WTC11 (cell line): ENCODE data around the gene SLC9A9. TPM values are rescaled to one million over a fixed set of nuclear protein-coding genes. Genes with fewer than 3 reads are reported as not detected.

Experiments
- ATAC-seq: fragments of 200-7000 bp; cut with Tn5 transposase; 2 replicates; pipeline ENCODE4 v1.10.0; 2021; ENCODE audit warnings: mild to moderate bottlenecking, moderate library complexity
- CTCF ChIA-PET: fragments of 300-600 bp; sonication (Branson Sonifier 250); formaldehyde crosslinking; loops from one replicate; lab custom pipeline; 2021; ENCODE audit warnings: antibody characterized with exemption; lab: Charles Lee
- POLR2A ChIA-PET: fragments of 350-600 bp; sonication (Branson Sonifier 250); formaldehyde crosslinking; loops from one replicate; lab custom pipeline; 2021; ENCODE audit warnings: antibody characterized with exemption; lab: Charles Lee
- DNase-seq: peaks from one replicate; pipeline ENCODE4 v3.0.0; 2021; ENCODE audit warnings: low spot score
- H3K27ac Mint-ChIP-seq: 2 replicates; pipeline ENCODE4 v1.8.0; 2021; ENCODE audit warnings: mixed read lengths
- H3K27me3 Mint-ChIP-seq: 2 replicates; pipeline ENCODE4 v1.8.0; 2021; ENCODE audit warnings: low read depth, mild to moderate bottlenecking, moderate library complexity, mixed read lengths
- H3K36me3 Mint-ChIP-seq: 2 replicates; pipeline ENCODE4 v1.8.0; 2021; ENCODE audit warnings: mixed read lengths
- H3K4me1 Mint-ChIP-seq: 2 replicates; pipeline ENCODE4 v1.8.0; 2022; ENCODE audit warnings: mixed read lengths
- H3K4me3 Mint-ChIP-seq: 2 replicates; pipeline ENCODE4 v1.8.0; 2021; ENCODE audit warnings: mild to moderate bottlenecking, moderate library complexity, mixed read lengths
- H3K9me3 Mint-ChIP-seq: 2 replicates; pipeline ENCODE4 v1.8.0; 2021; ENCODE audit warnings: mixed read lengths
- CREM ChIP-seq: sonication (generic); formaldehyde crosslinking; IDR thresholded peaks from 2 replicates; pipeline ENCODE4 v1.8.1; 2022; ENCODE audit warnings: mild to moderate bottlenecking, missing genetic modification reagents, moderate library complexity
- ESRRA ChIP-seq: sonication (generic); formaldehyde crosslinking; IDR thresholded peaks from 2 replicates; pipeline ENCODE4 v1.8.1; 2022; ENCODE audit warnings: mild to moderate bottlenecking, missing genetic modification reagents, borderline replicate concordance
- GABPB1 ChIP-seq: sonication (generic); formaldehyde crosslinking; IDR thresholded peaks from 2 replicates; pipeline ENCODE4 v1.8.1; 2023; ENCODE audit warnings: mild to moderate bottlenecking, missing genetic modification reagents
- RORB ChIP-seq: fragments of 250-450 bp; sonication (Bioruptor Pico); IDR thresholded peaks from 2 replicates; pipeline ENCODE4 v1.9.0; 2021; ENCODE audit warnings: mild to moderate bottlenecking
- ZNF671 ChIP-seq: fragments of 250-450 bp; sonication (Bioruptor Pico); IDR thresholded peaks from 2 replicates; pipeline ENCODE4 v1.8.0; 2021; ENCODE audit warnings: mild to moderate bottlenecking
- total RNA-seq: library from RNA; stranded (reverse); gene quantifications from 3 replicates; pipeline ENCODE4 v1.2.3, GENCODE V29; 2021
- TF ChIP-seq, protein P1 (sequence below): sonication (generic); formaldehyde crosslinking; IDR thresholded peaks from 2 replicates; pipeline ENCODE4 v1.8.0; 2022; ENCODE audit warnings: missing genetic modification reagents
- TF ChIP-seq, protein P2 (sequence below): sonication (generic); formaldehyde crosslinking; IDR thresholded peaks from 2 replicates; pipeline ENCODE4 v1.8.1; 2022; ENCODE audit warnings: low read depth, missing genetic modification reagents, borderline replicate concordance
- TF ChIP-seq, protein P3 (sequence below): fragments of 250-450 bp; sonication (Bioruptor Pico); IDR thresholded peaks from 2 replicates; pipeline ENCODE4 v1.9.0; 2021; ENCODE audit warnings: mild to moderate bottlenecking
- TF ChIP-seq, protein P4 (sequence below): sonication (generic); formaldehyde crosslinking; IDR thresholded peaks from 2 replicates; pipeline ENCODE4 v1.8.1; 2022; ENCODE audit warnings: missing genetic modification reagents, borderline replicate concordance

The SLC9A9 gene
- total RNA-seq, 1 experiment from 2014 or later = 1.2 TPM

DNA sequence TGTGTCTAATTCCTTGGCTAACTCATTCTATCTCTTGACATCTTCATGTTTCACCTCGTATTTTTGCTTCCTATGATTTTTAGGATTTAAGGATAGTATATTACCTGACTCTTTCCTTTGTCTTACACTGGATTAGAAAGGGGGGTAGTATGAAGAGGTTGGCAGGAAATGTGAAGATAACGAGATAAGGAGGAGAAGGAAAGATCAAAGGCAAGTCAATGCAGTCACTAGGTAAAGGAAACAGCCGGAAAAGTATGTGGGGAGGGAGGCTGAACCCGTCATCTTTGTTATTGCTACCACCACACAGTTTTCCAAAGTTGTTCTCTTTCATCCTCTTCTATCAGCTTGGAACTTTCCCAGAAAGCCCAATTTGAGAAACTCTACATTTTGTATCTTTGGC is 90.6 kb downstream of the SLC9A9 start:
- no peak overlapping the region for H3K4me3 Mint-ChIP-seq
- TF ChIP-seq RORB (CRISPR knock-in tag) = no peak
- TF ChIP-seq, protein P1, sequence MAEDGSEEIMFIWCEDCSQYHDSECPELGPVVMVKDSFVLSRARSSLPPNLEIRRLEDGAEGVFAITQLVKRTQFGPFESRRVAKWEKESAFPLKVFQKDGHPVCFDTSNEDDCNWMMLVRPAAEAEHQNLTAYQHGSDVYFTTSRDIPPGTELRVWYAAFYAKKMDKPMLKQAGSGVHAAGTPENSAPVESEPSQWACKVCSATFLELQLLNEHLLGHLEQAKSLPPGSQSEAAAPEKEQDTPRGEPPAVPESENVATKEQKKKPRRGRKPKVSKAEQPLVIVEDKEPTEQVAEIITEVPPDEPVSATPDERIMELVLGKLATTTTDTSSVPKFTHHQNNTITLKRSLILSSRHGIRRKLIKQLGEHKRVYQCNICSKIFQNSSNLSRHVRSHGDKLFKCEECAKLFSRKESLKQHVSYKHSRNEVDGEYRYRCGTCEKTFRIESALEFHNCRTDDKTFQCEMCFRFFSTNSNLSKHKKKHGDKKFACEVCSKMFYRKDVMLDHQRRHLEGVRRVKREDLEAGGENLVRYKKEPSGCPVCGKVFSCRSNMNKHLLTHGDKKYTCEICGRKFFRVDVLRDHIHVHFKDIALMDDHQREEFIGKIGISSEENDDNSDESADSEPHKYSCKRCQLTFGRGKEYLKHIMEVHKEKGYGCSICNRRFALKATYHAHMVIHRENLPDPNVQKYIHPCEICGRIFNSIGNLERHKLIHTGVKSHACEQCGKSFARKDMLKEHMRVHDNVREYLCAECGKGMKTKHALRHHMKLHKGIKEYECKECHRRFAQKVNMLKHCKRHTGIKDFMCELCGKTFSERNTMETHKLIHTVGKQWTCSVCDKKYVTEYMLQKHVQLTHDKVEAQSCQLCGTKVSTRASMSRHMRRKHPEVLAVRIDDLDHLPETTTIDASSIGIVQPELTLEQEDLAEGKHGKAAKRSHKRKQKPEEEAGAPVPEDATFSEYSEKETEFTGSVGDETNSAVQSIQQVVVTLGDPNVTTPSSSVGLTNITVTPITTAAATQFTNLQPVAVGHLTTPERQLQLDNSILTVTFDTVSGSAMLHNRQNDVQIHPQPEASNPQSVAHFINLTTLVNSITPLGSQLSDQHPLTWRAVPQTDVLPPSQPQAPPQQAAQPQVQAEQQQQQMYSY = no peak
- DNase-seq (no peak), ATAC-seq (no peak)
- POLR2A ChIA-PET = no interaction called here
- CTCF ChIA-PET = no interaction called here
- peaks cover 2% of the 10 kb centered on the region; the same call in 1 of the 2 replicates for H3K4me1 Mint-ChIP-seq
- no peak overlapping the region for H3K27ac Mint-ChIP-seq
- peaks cover 5% of the 10 kb centered on the region; the same call in 1 of the 2 replicates for H3K9me3 Mint-ChIP-seq
- H3K27me3 Mint-ChIP-seq = no peaks in the 10 kb centered on the region
- peaks cover 2% of the 10 kb centered on the region; the same call in 1 of the 2 replicates for H3K36me3 Mint-ChIP-seq

DNA sequence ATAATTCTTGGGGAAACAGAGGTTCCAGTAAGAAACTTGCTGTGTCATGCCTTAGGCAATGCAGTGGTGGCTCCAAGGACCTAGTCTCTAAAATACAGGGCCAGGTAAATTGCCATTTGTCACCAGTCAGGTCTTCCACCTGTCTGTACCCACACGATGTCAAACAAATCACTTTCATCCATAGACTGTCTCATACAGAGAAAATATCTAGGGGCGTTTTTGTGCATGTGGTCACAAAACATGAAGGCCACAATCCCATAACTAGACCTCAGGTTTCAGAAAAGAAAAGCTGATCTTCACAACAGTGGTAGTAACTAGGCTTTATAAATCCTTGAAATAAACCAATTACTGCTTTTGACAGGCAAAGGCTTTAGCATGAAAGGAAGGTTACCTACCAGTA is 92.3 kb downstream of the SLC9A9 start:
- H3K4me1 Mint-ChIP-seq = peaks cover 3% of the 10 kb centered on the region; the same call in 1 of the 2 replicates
- no peak for ATAC-seq
- no peaks in the 10 kb centered on the region for H3K27me3 Mint-ChIP-seq
- no peak overlapping the region for H3K27ac Mint-ChIP-seq
- CTCF ChIA-PET = no interaction called here
- H3K4me3 Mint-ChIP-seq = no peak overlapping the region
- peaks cover 2% of the 10 kb centered on the region; the same call in 1 of the 2 replicates for H3K36me3 Mint-ChIP-seq
- POLR2A ChIA-PET = no interaction called here
- no peak for DNase-seq
- peaks cover 4% of the 10 kb centered on the region; the same call in 1 of the 2 replicates for H3K9me3 Mint-ChIP-seq
- TF ChIP-seq ZNF671 (CRISPR knock-in tag) (no peak), ESRRA (CRISPR knock-in tag) (no peak), CREM (CRISPR knock-in tag) (no peak), GABPB1 (CRISPR knock-in tag) (no peak)
- TF ChIP-seq, protein P2, sequence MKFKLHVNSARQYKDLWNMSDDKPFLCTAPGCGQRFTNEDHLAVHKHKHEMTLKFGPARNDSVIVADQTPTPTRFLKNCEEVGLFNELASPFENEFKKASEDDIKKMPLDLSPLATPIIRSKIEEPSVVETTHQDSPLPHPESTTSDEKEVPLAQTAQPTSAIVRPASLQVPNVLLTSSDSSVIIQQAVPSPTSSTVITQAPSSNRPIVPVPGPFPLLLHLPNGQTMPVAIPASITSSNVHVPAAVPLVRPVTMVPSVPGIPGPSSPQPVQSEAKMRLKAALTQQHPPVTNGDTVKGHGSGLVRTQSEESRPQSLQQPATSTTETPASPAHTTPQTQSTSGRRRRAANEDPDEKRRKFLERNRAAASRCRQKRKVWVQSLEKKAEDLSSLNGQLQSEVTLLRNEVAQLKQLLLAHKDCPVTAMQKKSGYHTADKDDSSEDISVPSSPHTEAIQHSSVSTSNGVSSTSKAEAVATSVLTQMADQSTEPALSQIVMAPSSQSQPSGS = no peak
- TF ChIP-seq, protein P3, sequence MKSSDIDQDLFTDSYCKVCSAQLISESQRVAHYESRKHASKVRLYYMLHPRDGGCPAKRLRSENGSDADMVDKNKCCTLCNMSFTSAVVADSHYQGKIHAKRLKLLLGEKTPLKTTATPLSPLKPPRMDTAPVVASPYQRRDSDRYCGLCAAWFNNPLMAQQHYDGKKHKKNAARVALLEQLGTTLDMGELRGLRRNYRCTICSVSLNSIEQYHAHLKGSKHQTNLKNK (CRISPR knock-in tag) = no peak
- TF ChIP-seq, protein P4, sequence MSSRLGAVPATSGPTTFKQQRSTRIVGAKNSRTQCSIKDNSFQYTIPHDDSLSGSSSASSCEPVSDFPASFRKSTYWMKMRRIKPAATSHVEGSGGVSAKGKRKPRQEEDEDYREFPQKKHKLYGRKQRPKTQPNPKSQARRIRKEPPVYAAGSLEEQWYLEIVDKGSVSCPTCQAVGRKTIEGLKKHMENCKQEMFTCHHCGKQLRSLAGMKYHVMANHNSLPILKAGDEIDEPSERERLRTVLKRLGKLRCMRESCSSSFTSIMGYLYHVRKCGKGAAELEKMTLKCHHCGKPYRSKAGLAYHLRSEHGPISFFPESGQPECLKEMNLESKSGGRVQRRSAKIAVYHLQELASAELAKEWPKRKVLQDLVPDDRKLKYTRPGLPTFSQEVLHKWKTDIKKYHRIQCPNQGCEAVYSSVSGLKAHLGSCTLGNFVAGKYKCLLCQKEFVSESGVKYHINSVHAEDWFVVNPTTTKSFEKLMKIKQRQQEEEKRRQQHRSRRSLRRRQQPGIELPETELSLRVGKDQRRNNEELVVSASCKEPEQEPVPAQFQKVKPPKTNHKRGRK (CRISPR knock-in tag) = no peak

DNA sequence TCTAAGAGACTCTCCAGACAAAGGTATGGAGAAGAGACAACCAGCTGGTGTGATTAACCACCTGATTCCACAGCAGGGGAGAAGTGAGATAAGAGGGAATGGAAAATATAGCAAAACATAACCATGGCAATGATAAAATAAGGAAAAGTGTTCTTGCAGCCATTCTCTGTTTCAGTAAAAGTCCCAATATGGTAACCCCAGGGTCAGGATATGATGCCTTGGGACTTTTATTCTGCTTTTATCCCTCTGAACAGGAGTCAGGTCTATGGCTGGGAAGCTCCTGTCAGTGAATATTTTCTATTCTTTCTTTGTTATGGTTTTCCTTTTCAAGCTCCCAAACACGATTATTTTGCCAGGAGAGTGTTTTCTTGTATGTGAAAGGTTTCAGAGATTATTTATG is 94.2 kb downstream of the SLC9A9 start:
- DNase-seq = no peak
- CTCF ChIA-PET = no interaction called here
- H3K4me1 Mint-ChIP-seq = peaks cover 11% of the 10 kb centered on the region; the same call in 1 of the 2 replicates
- no peaks in the 10 kb centered on the region for H3K36me3 Mint-ChIP-seq
- no peaks in the 10 kb centered on the region for H3K9me3 Mint-ChIP-seq
- POLR2A ChIA-PET = no interaction called here
- no peaks in the 10 kb centered on the region for H3K27me3 Mint-ChIP-seq
- TF ChIP-seq, protein P4 (CRISPR knock-in tag) = no peak
- TF ChIP-seq, all 79 proteins: peak for 0
- no peak for ATAC-seq
- H3K27ac Mint-ChIP-seq = no peak overlapping the region
- H3K4me3 Mint-ChIP-seq = no peak overlapping the region

DNA sequence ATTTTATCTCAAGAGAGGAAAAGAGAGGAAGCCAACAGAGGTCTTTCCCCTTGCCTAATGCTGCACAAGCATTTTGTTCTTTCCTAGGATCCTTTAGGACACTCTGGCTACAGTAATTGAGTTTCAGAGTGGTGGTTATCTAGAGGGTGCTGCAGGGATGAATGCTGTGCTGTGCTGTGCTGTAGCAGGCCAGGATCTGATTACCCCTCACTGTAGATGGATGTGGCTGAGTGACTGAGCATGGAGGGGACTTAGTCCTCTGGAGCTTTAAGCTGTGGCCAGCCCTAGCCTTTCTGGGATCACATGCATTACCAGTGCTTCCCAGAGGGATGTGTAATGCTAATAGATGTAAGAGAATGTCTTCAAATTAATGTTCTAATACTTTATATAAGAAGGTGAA is 94.8 kb downstream of the SLC9A9 start:
- no peaks in the 10 kb centered on the region for H3K27me3 Mint-ChIP-seq
- POLR2A ChIA-PET = no interaction called here
- no peaks in the 10 kb centered on the region for H3K9me3 Mint-ChIP-seq
- ATAC-seq (no peak), DNase-seq (no peak)
- CTCF ChIA-PET = no interaction called here
- no peak overlapping the region for H3K27ac Mint-ChIP-seq
- TF ChIP-seq RORB (CRISPR knock-in tag) = no peak
- TF ChIP-seq, all 79 proteins: peak for 0
- Mint-ChIP-seq H3K4me3 (no peak overlapping the region), H3K36me3 (no peaks in the 10 kb centered on the region), H3K4me1 (peaks cover 11% of the 10 kb centered on the region; the same call in 1 of the 2 replicates)
